Sigmoid colon (tissue), 4 donors: Measurements from ENCODE around the gene WHRN.

ENCODE experiments used
- EP300 ChIP-seq, 4 donors: sonication (generic); formaldehyde crosslinking; IDR thresholded peaks; one replicate each; pipeline ENCODE4 v1.6.1; 2017; ENCODE audit warnings: antibody characterized with exemption in 4 of 4
- POLR2A ChIP-seq, 2 donors: fragments of 450-650 bp; IDR thresholded peaks; one replicate each; pipeline ENCODE4 v1.6.1; 2016; ENCODE audit warnings: antibody characterized with exemption in 2 of 2, mild to moderate bottlenecking in 2 of 2, moderate library complexity in 2 of 2
- POLR2AphosphoS5 ChIP-seq, 4 donors: sonication (generic); formaldehyde crosslinking; IDR thresholded peaks; one replicate each; pipeline ENCODE4 v1.6.1; 2017; ENCODE audit warnings: antibody characterized with exemption in 4 of 4
- TF ChIP-seq, protein P1 (sequence below), 4 experiments: fragments of 450-650 bp in 3 of 4; fragments of 200-600 bp in 1 of 4; IDR thresholded peaks; one replicate each; pipeline ENCODE4 v1.5.1; 2016 to 2019; ENCODE audit warnings: antibody characterized with exemption in 4 of 4, mild to moderate bottlenecking in 3 of 4, moderate library complexity in 2 of 4

DNA sequence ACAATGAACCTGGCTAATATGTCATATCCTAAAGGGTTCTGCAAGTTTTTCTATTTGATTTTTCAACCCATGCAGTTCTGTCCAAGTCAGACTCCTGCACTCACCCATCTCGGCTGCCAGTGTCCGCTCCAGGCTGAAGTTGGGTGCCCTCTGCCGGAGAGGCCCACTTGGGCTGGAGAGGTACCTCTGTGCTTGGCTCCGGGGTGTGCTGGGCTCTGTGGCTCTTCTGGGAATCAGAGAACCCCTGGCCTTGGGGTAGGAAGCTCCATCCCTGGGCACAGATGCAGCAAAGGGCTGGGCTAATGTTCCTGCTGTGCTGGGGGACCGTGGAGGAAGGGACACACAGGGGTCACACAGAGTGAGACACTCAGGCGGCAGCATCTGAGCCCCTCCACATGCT, 149.5 kb downstream of the WHRN start:
- TF ChIP-seq POLR2A (IDR thresholded peaks at IDR 0.05) (no peak), POLR2AphosphoS5 (IDR thresholded peaks at IDR 0.05) (no peak), EP300 (IDR thresholded peaks at IDR 0.05) (no peak)
- TF ChIP-seq, protein P1, sequence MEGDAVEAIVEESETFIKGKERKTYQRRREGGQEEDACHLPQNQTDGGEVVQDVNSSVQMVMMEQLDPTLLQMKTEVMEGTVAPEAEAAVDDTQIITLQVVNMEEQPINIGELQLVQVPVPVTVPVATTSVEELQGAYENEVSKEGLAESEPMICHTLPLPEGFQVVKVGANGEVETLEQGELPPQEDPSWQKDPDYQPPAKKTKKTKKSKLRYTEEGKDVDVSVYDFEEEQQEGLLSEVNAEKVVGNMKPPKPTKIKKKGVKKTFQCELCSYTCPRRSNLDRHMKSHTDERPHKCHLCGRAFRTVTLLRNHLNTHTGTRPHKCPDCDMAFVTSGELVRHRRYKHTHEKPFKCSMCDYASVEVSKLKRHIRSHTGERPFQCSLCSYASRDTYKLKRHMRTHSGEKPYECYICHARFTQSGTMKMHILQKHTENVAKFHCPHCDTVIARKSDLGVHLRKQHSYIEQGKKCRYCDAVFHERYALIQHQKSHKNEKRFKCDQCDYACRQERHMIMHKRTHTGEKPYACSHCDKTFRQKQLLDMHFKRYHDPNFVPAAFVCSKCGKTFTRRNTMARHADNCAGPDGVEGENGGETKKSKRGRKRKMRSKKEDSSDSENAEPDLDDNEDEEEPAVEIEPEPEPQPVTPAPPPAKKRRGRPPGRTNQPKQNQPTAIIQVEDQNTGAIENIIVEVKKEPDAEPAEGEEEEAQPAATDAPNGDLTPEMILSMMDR (IDR thresholded peaks at IDR 0.05), result no peak
